Breast epithelium (tissue), 4 donors: ENCODE measurements around the gene SYNGR3. TPM values are rescaled to one million over a fixed set of nuclear protein-coding genes. Genes with fewer than 3 reads are reported as not detected.

Experiments used
- DNase-seq, 2 donors: peaks; one replicate each; pipeline ENCODE4 v3.0.0-alpha.2; 2019; ENCODE audit warnings: low spot score in 2 of 2
- H3K27ac ChIP-seq, 2 donors: fragments of 200-600 bp; sonication (generic) in 1 of 2; one replicate each; pipeline ENCODE4 v1.5.1; 2016 to 2019; ENCODE audit warnings: mild to moderate bottlenecking in 1 of 2
- H3K27me3 ChIP-seq, 2 donors: fragments of 200-600 bp; sonication (generic) in 1 of 2; one replicate each; pipeline versions ENCODE4 v1.5.1 to v1.6.0; 2017 to 2019; ENCODE audit warnings: control low read depth in 1 of 2, mild to moderate bottlenecking in 1 of 2
- H3K36me3 ChIP-seq: fragments of 200-600 bp; one replicate; pipeline ENCODE4 v1.5.1; 2019
- H3K4me1 ChIP-seq, 2 donors: fragments of 200-600 bp; sonication (generic); one replicate each; pipeline ENCODE4 v1.5.1; 2016 to 2019; ENCODE audit warnings: control low read depth in 1 of 2
- H3K4me3 ChIP-seq, 3 donors: fragments of 200-600 bp; sonication (generic); 1 replicate in 2 of 3; 2 replicates in 1 of 3; pipeline ENCODE4 v1.5.1; 2016 to 2019; ENCODE audit warnings: mild to moderate bottlenecking in 3 of 3, moderate library complexity in 2 of 3
- H3K9me3 ChIP-seq, 2 donors: fragments of 200-600 bp; sonication (generic) in 1 of 2; one replicate each; pipeline ENCODE4 v1.5.1; 2016 to 2019; ENCODE audit warnings: control low read depth in 1 of 2
- POLR2A ChIP-seq: fragments of 450-650 bp; IDR thresholded peaks from one replicate; pipeline ENCODE4 v1.6.1; 2016; ENCODE audit warnings: antibody characterized with exemption, mild to moderate bottlenecking, moderate library complexity
- POLR2AphosphoS5 ChIP-seq, 3 donors: sonication (generic); formaldehyde crosslinking; IDR thresholded peaks; one replicate each; pipeline ENCODE4 v1.6.1; 2017; ENCODE audit warnings: antibody characterized with exemption in 3 of 3
- intact Hi-C: fragments of 100-400 bp; cut with DNase I; formaldehyde crosslinking; loops from one replicate; pipeline ENCODE4 v1.15.1; 2023; ENCODE audit warnings: low total_unique reads
- total RNA-seq, 3 donors: library from RNA; depleted of rRNA; stranded (reverse); fragments of >200 nt; gene quantifications; one replicate each; pipeline ENCODE4 v1.1.0, GENCODE V29; 2016
- TF ChIP-seq, protein P1 (sequence below), 3 donors: fragments of 450-650 bp; IDR thresholded peaks; one replicate each; pipeline ENCODE4 v1.5.1; 2016 to 2017; ENCODE audit warnings: antibody characterized with exemption in 3 of 3, mild to moderate bottlenecking in 3 of 3, moderate library complexity in 3 of 3

The SYNGR3 gene
- total RNA-seq, 3 donors from 2014 or later: 0.44 to 2.0 (median 0.64) TPM

DNA sequence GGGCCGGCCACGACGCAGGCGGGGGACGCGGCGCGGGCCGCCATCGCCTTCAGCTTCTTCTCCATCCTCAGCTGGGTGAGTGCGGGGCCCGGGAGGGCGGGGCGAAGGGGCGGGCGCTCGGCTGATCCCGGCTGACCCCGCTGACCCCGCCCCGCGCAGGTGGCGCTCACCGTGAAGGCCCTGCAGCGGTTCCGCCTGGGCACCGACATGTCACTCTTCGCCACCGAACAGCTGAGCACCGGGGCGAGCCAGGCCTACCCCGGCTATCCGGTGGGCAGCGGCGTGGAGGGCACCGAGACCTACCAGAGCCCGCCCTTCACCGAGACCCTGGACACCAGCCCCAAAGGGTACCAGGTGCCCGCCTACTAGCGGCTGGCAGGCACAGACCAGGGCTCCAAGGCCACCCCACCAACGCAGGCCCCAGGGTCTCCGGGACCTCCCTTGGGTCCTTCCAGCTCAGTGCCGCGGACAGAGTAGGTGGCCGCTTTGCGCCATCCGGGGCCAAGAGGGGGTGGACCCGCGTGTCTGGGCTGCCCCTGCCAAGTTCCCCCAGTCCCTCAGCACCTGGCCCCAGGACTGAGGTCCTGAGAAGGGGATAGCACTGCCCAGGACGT lies 3.0 kb downstream of the SYNGR3 start:
- Histone ChIP-seq H3K4me1 (peaks cover 0 to 15% of the 10 kb centered on the region in 2 donors), H3K4me3 (peak overlapping the region in 2 of 3 donors; percentile 48 to 67), H3K27ac (peak overlapping the region; percentile 15 to 31), H3K27me3 (peaks cover 5 to 25% of the 10 kb centered on the region in 2 donors), H3K9me3 (no peaks in the 10 kb centered on the region), H3K36me3 (no peaks in the 10 kb centered on the region)
- intact Hi-C loops: no loop called here
- TF ChIP-seq, protein P1, sequence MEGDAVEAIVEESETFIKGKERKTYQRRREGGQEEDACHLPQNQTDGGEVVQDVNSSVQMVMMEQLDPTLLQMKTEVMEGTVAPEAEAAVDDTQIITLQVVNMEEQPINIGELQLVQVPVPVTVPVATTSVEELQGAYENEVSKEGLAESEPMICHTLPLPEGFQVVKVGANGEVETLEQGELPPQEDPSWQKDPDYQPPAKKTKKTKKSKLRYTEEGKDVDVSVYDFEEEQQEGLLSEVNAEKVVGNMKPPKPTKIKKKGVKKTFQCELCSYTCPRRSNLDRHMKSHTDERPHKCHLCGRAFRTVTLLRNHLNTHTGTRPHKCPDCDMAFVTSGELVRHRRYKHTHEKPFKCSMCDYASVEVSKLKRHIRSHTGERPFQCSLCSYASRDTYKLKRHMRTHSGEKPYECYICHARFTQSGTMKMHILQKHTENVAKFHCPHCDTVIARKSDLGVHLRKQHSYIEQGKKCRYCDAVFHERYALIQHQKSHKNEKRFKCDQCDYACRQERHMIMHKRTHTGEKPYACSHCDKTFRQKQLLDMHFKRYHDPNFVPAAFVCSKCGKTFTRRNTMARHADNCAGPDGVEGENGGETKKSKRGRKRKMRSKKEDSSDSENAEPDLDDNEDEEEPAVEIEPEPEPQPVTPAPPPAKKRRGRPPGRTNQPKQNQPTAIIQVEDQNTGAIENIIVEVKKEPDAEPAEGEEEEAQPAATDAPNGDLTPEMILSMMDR (IDR thresholded peaks at IDR 0.05): no peak
- no peak for TF ChIP-seq POLR2A
- no peak for TF ChIP-seq POLR2AphosphoS5 (IDR thresholded peaks at IDR 0.05)
- no peak for DNase-seq

DNA sequence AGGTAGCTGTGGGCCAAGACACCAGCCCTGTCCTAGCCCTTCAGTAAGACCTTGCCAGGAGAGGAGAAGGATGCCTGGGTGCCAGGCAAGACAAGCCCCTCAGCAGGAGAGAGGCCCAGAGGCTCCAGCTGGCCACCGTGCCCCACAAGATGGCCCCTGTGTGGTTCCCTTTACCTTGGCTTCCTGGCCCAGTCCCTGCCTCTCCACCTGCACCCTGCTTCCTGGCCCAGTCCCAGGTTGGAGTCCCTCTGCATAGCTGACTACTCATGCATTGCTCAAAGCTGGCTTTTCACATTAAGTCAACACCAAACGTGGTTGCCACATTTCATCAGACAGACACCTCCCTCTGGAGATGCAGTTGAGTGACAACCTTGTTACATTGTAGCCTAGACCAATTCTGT lies 4.0 kb downstream of the SYNGR3 start:
- Histone ChIP-seq H3K4me1 (peaks cover 0 to 15% of the 10 kb centered on the region in 2 donors), H3K4me3 (no peak overlapping the region), H3K9me3 (no peaks in the 10 kb centered on the region), H3K27me3 (peaks cover 5 to 21% of the 10 kb centered on the region in 2 donors), H3K27ac (no peak overlapping the region), H3K36me3 (no peaks in the 10 kb centered on the region)
- TF ChIP-seq POLR2A (no peak), POLR2AphosphoS5 (IDR thresholded peaks at IDR 0.05) (no peak)
- TF ChIP-seq, protein P1 (IDR thresholded peaks at IDR 0.05): no peak
- no peak for DNase-seq
- intact Hi-C loops: no loop called here

DNA sequence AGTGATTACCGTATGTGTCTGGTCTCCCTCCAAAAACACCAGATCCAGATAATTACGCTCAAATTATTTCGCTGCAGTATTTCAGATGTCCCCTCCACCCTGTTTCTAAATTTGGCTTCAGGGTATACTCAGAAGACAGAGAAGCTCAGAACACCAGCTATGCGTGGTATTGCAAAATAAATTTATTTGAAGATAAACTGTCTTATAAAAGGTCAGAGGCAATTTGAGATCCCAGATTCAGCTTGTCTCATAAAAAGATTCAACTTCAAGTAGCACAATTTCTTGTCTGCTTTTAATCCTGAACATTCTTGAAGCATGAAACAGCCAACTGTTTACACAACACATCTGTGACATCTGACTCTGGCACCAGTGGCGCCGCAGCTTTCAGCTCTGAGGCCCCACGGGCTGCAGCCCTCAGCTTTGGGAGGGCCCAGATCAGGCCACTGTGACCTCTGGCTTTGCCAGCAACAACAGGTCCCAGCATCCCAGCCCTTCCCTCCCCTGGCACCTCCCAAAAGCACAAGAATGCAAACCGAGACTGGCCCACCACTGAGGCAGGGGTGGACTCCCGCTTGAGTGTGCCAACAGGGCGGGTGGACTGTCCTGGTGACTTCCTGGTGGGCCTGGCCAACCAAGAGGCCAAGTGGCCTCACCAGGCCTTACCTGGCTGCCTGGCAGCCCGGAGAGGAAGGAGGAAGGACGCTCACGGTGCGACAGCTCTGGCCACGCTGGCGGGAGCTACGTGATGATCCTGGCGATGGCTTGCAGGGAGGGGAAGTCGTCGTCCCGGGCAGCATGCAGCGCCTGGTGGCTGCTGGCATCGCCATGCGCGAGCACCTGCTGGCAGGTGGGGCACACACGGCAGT lies 8.0 kb downstream of the SYNGR3 start:
- intact Hi-C loops: no loop called here
- Histone ChIP-seq H3K4me3 (no peak overlapping the region), H3K4me1 (no peaks in the 10 kb centered on the region), H3K27me3 (no peaks in the 10 kb centered on the region), H3K27ac (peak overlapping the region in 1 of 2 donors; percentile 12), H3K9me3 (no peaks in the 10 kb centered on the region), H3K36me3 (peaks cover 12% of the 10 kb centered on the region)
- no peak for DNase-seq
- TF ChIP-seq, protein P1 (IDR thresholded peaks at IDR 0.05): no peak
- TF ChIP-seq POLR2AphosphoS5 (IDR thresholded peaks at IDR 0.05): no peak
- TF ChIP-seq POLR2A: no peak

DNA sequence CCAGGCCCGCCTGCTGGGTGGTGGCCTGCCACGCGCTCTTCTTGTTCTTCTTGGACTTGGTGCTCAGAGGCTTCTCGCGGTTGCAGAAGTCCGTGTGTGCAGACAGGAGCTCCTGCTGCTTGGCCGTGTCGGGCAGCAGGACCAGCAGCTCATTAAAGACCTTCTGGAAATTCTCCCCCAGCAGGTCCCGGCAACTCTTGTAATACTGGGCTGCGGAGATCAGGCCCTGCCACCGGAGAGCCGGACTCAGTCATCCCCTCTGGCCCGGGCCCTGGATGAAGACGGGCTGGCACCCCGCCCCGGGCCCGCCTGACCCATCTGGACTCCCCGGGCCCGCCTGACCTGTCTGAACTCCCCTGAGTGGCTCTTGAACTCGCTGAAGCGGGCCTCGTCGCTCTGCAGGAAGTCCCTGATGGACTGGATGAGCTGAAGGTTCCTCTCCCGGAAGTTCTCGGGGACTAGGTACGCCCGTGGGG lies 8.6 kb downstream of the SYNGR3 start:
- DNase-seq: no peak
- intact Hi-C loops: no loop called here
- H3K9me3 ChIP-seq: no peaks in the 10 kb centered on the region
- no peak overlapping the region for H3K4me3 ChIP-seq
- peaks cover 12% of the 10 kb centered on the region for H3K36me3 ChIP-seq
- TF ChIP-seq POLR2AphosphoS5 (IDR thresholded peaks at IDR 0.05) (no peak), POLR2A (no peak)
- TF ChIP-seq, protein P1 (IDR thresholded peaks at IDR 0.05): no peak
- H3K4me1 ChIP-seq: no peaks in the 10 kb centered on the region
- H3K27me3 ChIP-seq: no peaks in the 10 kb centered on the region
- H3K27ac ChIP-seq: peak overlapping the region in 1 of 2 donors; percentile 12
